ENCODE data around the gene HYAL2. TPM values are rescaled to one million over a fixed set of nuclear protein-coding genes. Genes with fewer than 3 reads are reported as not detected.

HYAL2 gene
- total and polyA plus RNA-seq, 9 of the 15 experiments (the other 6 are each of a cell fraction or from before 2014, with no cell fraction given): 0.36 to 22.7 (median 11.4) TPM; not detected in 1

GRCh38 chr3:50292159-50293078 is 30.1 kb downstream of the HYAL2 start, which contains the start of gene IFRD2 (continued):
- TF ChIP-seq, protein P1, sequence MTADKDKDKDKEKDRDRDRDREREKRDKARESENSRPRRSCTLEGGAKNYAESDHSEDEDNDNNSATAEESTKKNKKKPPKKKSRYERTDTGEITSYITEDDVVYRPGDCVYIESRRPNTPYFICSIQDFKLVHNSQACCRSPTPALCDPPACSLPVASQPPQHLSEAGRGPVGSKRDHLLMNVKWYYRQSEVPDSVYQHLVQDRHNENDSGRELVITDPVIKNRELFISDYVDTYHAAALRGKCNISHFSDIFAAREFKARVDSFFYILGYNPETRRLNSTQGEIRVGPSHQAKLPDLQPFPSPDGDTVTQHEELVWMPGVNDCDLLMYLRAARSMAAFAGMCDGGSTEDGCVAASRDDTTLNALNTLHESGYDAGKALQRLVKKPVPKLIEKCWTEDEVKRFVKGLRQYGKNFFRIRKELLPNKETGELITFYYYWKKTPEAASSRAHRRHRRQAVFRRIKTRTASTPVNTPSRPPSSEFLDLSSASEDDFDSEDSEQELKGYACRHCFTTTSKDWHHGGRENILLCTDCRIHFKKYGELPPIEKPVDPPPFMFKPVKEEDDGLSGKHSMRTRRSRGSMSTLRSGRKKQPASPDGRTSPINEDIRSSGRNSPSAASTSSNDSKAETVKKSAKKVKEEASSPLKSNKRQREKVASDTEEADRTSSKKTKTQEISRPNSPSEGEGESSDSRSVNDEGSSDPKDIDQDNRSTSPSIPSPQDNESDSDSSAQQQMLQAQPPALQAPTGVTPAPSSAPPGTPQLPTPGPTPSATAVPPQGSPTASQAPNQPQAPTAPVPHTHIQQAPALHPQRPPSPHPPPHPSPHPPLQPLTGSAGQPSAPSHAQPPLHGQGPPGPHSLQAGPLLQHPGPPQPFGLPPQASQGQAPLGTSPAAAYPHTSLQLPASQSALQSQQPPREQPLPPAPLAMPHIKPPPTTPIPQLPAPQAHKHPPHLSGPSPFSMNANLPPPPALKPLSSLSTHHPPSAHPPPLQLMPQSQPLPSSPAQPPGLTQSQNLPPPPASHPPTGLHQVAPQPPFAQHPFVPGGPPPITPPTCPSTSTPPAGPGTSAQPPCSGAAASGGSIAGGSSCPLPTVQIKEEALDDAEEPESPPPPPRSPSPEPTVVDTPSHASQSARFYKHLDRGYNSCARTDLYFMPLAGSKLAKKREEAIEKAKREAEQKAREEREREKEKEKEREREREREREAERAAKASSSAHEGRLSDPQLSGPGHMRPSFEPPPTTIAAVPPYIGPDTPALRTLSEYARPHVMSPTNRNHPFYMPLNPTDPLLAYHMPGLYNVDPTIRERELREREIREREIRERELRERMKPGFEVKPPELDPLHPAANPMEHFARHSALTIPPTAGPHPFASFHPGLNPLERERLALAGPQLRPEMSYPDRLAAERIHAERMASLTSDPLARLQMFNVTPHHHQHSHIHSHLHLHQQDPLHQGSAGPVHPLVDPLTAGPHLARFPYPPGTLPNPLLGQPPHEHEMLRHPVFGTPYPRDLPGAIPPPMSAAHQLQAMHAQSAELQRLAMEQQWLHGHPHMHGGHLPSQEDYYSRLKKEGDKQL (CRISPR knock-in tag; IDR thresholded peaks at IDR 0.05; ENCODE audit: borderline replicate concordance): no peak
- TF ChIP-seq NR2C1 (IDR thresholded peaks at IDR 0.05) (peak; percentile 78), NR2C1 (tag; IDR thresholded peaks at IDR 0.05) (peak; percentile 92), ZNF830 (CRISPR knock-in tag; IDR thresholded peaks at IDR 0.05) (no peak), PPARD (CRISPR knock-in tag; IDR thresholded peaks at IDR 0.05) (no peak), POLR3G (IDR thresholded peaks at IDR 0.05; ENCODE audit: extremely low read depth, insufficient read length, insufficient replicate concordance) (no peak), ZNF253 (CRISPR knock-in tag; conservative IDR thresholded peaks at IDR 0.05) (no peak), RB1 (IDR thresholded peaks at IDR 0.05; ENCODE audit: low read depth) (peak; percentile 69), HDGF (IDR thresholded peaks at IDR 0.05) (no peak), NFYB (IDR thresholded peaks at IDR 0.05; ENCODE audit: extremely low read depth, insufficient read length) (no peak), FOXK1 (CRISPR knock-in tag; IDR thresholded peaks at IDR 0.05; ENCODE audit: borderline replicate concordance) (no peak), NR3C1 (CRISPR knock-in tag; IDR thresholded peaks at IDR 0.05) (no peak), CC2D1A (IDR thresholded peaks at IDR 0.05) (no peak), BDP1 (IDR thresholded peaks at IDR 0.05; ENCODE audit: insufficient read depth, insufficient read length) (no peak), CREB3 (tag; conservative IDR thresholded peaks at IDR 0.05; ENCODE audit: low read depth) (peak; percentile 84), GABPB1 (CRISPR knock-in tag; IDR thresholded peaks at IDR 0.05) (peak; percentile 87), BMI1 (IDR thresholded peaks at IDR 0.05; ENCODE audit: low read length) (no peak), SUPT5H (IDR thresholded peaks at IDR 0.05) (no peak), RBM34 (IDR thresholded peaks at IDR 0.05; ENCODE audit: borderline replicate concordance, insufficient read depth, low read length) (no peak), HDAC6 (IDR thresholded peaks at IDR 0.05; ENCODE audit: low read depth, low read length) (no peak), NR0B1 (IDR thresholded peaks at IDR 0.05; ENCODE audit: partially characterized antibody) (no peak), DPF2 (IDR thresholded peaks at IDR 0.05) (no peak), ZKSCAN1 (IDR thresholded peaks at IDR 0.05; ENCODE audit: low read depth, low read length) (no peak; the same call in 1 of the 2 replicates)
